GM12878 (cell line): ENCODE results near the gene DPP3. TPM values are rescaled to one million over a fixed set of nuclear protein-coding genes. Genes with fewer than 3 reads are reported as not detected.

Source experiments
- ATAC-seq: fragments of 200-7000 bp; cut with Tn5 transposase; 3 replicates; pipeline ENCODE4 v1.9.1; 2020; ENCODE audit warnings: mild to moderate bottlenecking, moderate library complexity
- BruUV-seq: library from RNA; stranded (reverse); fragments of 400-500 nt; replicated peaks from 2 replicates; lab custom pipeline; 2021; lab: Mats Ljungman, UMichigan
- CTCF ChIA-PET: fragments of 300-600 bp; sonication (Branson Sonifier 250); formaldehyde crosslinking; extraction: SDS; loops from one replicate; lab custom pipeline; 2021; ENCODE audit warnings: inconsistent platforms; lab: Yijun Ruan, JAX
- POLR2A ChIA-PET: fragments of 350-600 bp; formaldehyde crosslinking; extraction: SDS; loops from one replicate; lab custom pipeline; 2021; ENCODE audit warnings: inconsistent platforms; lab: Charles Lee
- RAD21 ChIA-PET: fragments of 300-600 bp; sonication (Branson Sonifier 250); formaldehyde crosslinking; loops from one replicate; lab custom pipeline; 2023; ENCODE audit warnings: antibody characterized with exemption; ENCODE audit not compliant: unreplicated experiment; lab: Charles Lee
- SMC1A ChIA-PET: fragments of 300-600 bp; sonication (Branson Sonifier 250); formaldehyde crosslinking; loops from one replicate; lab custom pipeline; 2023; ENCODE audit not compliant: unreplicated experiment, uncharacterized antibody; lab: Charles Lee
- DNase-seq: peaks from one replicate; pipeline ENCODE4 v3.0.0-alpha.2; 2011; ENCODE audit warnings: low read depth, low spot score
- FAIRE-seq: peaks from 3 replicates; lab custom pipeline; 2011; peaks lifted over from hg19 to GRCh38; lab: Jason Lieb, UNC
- H2AFZ ChIP-seq: 2 replicates; pipeline ENCODE4 v1.6.0; 2011; ENCODE audit warnings: low read depth, low read length, control low read depth; ENCODE audit not compliant: control insufficient read depth
- H3K27ac ChIP-seq: 2 replicates; pipeline ENCODE4 v1.5.1; 2011; ENCODE audit warnings: control low read depth; ENCODE audit not compliant: control insufficient read depth, insufficient read depth
- H3K27me3 ChIP-seq, 2 experiments: replicated peaks in 1 of 2; 2 replicates each; pipeline versions ENCODE4 v1.6.0 to v1.6.1; 2011; ENCODE audit warnings: low read length in 1 of 2; ENCODE audit not compliant: control insufficient read depth in 2 of 2, insufficient read depth in 2 of 2
- H3K36me3 ChIP-seq, 2 experiments: 2 replicates each; pipeline ENCODE4 v1.5.1; 2011; ENCODE audit warnings: low read length in 1 of 2; ENCODE audit not compliant: control insufficient read depth in 2 of 2, insufficient read depth in 2 of 2
- H3K4me1 ChIP-seq: 2 replicates; pipeline ENCODE4 v1.6.1; 2011; ENCODE audit warnings: mild to moderate bottlenecking, low read length, moderate library complexity, mixed read lengths; ENCODE audit not compliant: control insufficient read depth, insufficient read depth
- H3K4me2 ChIP-seq: 2 replicates; pipeline ENCODE4 v1.6.0; 2011; ENCODE audit warnings: control low read depth; ENCODE audit not compliant: control insufficient read depth, insufficient read depth
- H3K4me3 ChIP-seq: fragments of 200-600 bp; sonication (generic); 2 replicates; pipeline ENCODE4 v1.5.1; 2016
- H3K79me2 ChIP-seq: 2 replicates; pipeline ENCODE4 v1.6.0; 2011; ENCODE audit warnings: low read length; ENCODE audit not compliant: control insufficient read depth, insufficient read depth
- H3K9ac ChIP-seq: 2 replicates; pipeline ENCODE4 v1.8.0; 2011; ENCODE audit warnings: low read length, control low read depth, mixed read lengths; ENCODE audit not compliant: control insufficient read depth, insufficient read depth
- H3K9me3 ChIP-seq: replicated peaks from 3 replicates; pipeline ENCODE4 v1.5.1; 2011; ENCODE audit warnings: mild to moderate bottlenecking, low read length; ENCODE audit not compliant: control insufficient read depth, insufficient read depth
- H4K20me1 ChIP-seq: 2 replicates; pipeline ENCODE4 v1.6.0; 2011; ENCODE audit not compliant: control insufficient read depth, insufficient read depth
- BHLHE40 ChIP-seq, 2 experiments: fragments of 450-650 bp in 1 of 2; IDR thresholded peaks; 2 replicates each; pipeline ENCODE4 v1.6.1; 2011 to 2017; ENCODE audit warnings: low read depth in 2 of 2, borderline replicate concordance in 1 of 2, improper control_type of control experiment in 1 of 2, low read length in 1 of 2, mild to moderate bottlenecking in 1 of 2
- EZH2 ChIP-seq: IDR thresholded peaks from 2 replicates; pipeline ENCODE4 v1.6.1; 2012; ENCODE audit warnings: low read depth, mild to moderate bottlenecking, control low read depth, inconsistent platforms, low read length, borderline replicate concordance; ENCODE audit not compliant: control insufficient read depth
- IKZF2 ChIP-seq, 2 experiments: fragments of 450-650 bp; IDR thresholded peaks; 2 replicates each; pipeline ENCODE4 v1.6.1; 2017; ENCODE audit warnings: mild to moderate bottlenecking in 2 of 2, moderate library complexity in 2 of 2
- IRF4 ChIP-seq: IDR thresholded peaks from 2 replicates; pipeline ENCODE4 v1.6.1; 2011; ENCODE audit warnings: low read depth, low read length
- TCF12 ChIP-seq: IDR thresholded peaks from 2 replicates; pipeline ENCODE4 v1.6.1; 2011; ENCODE audit warnings: low read depth, mild to moderate bottlenecking, low read length
- ZNF24 ChIP-seq: fragments of 450-650 bp; IDR thresholded peaks from 2 replicates; pipeline ENCODE4 v1.6.1; 2017; ENCODE audit warnings: antibody characterized with exemption, mild to moderate bottlenecking
- WGBS: methylation state at CpG from one replicate; pipeline ENCODE4 v1.1.6; 2016; ENCODE audit warnings: low lambda C conversion rate; ENCODE audit not compliant: insufficient replicate concordance, insufficient coverage; ENCODE audit errors: missing lambda C conversion rate; 5-methylcytosine and 5-hydroxymethylcytosine counted together
- in situ Hi-C: fragments of 300-500 bp; cut with MboI; formaldehyde crosslinking; loops from 9 replicates; pipeline ENCODE4 v1.14.3; 2018; ENCODE audit warnings: mixed read lengths
- intact Hi-C: fragments of 100-400 bp; cut with micrococcal nuclease; formaldehyde crosslinking; loops from one replicate; pipeline ENCODE4 v1.14.2; 2022; ENCODE audit not compliant: unreplicated experiment
- polyA plus RNA-seq, 11 experiments: library from polyadenylated mRNA; depleted of rRNA in 4 of 11; unstranded in 6 of 11; stranded (reverse) in 5 of 11; fragments of >200 nt; fragmentation: Nextera tagmentation in 4 of 11; fragmentation: Illumina TruSeq in 1 of 11; extraction: Ambion mirVana in 4 of 11; extraction: Trizol in 1 of 11; gene quantifications; 1 replicate in 1 of 11; 2 replicates in 10 of 11; pipeline versions ENCODE4 v1.2.1 to v1.2.3, GENCODE V29; 2011 to 2016; ENCODE audit warnings: inconsistent platforms in 2 of 11, missing spikeins in 2 of 11, low read depth in 1 of 11
- total RNA-seq, 4 experiments: library from RNA; depleted of rRNA in 3 of 4; stranded (reverse); fragments of >200 nt in 3 of 4; fragmentation: Illumina TruSeq in 1 of 4; extraction: Trizol in 1 of 4; gene quantifications; 2 replicates each; pipeline versions ENCODE4 v1.2.1 to v1.2.3, GENCODE V29; 2013 to 2021
- TF ChIP-seq, protein P1 (sequence below): fragments of 450-650 bp; IDR thresholded peaks from 2 replicates; pipeline ENCODE4 v1.6.1; 2017; ENCODE audit warnings: mild to moderate bottlenecking, low read depth, inconsistent platforms; ENCODE audit not compliant: poor library complexity, severe bottlenecking
- TF ChIP-seq, protein P2 (sequence below): IDR thresholded peaks from 2 replicates; pipeline ENCODE4 v1.6.1; 2011; ENCODE audit warnings: low read depth, mild to moderate bottlenecking, low read length, moderate library complexity, borderline replicate concordance; ENCODE audit errors: extremely low read depth

The DPP3 gene
- total and polyA plus RNA-seq, 10 of the 15 experiments (the other 5 are each of a cell fraction or from before 2014, with no cell fraction given) = 6.0 to 117 (median 78.1) TPM

DNA sequence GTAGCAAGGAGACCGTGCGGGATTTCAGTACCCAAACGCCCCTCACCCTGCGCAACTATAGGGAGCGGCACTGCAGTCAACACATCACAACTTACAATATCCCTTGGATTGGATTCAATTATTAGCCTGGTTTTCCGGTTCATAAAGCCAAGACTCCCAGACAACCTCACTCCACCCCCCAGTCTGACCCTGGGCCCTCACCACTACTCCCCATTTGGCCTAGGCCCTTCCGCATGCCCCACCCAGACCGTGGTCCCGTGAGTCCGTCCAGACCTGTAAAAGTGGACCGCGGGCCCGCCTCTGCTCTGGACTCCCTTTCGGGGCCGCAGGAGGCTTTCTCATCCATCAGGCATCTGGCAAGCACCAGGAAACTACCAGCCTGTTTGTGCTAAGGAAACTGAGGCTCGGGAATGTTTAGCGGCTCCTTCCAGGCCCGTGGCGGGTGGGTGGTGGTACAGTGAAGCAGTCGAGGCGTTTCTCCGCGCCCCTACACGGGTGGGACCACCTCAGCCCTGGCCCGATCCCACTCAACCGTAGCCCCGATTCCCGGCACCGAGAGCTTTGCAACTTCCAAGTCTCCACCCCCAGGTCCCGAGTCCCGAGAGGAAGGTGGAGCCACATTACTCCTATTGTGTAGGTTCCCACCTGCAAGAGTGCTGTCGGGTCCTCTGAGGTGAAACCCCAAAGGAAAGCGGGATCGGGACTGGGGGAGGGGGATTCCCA is 679 bp upstream of the DPP3 start (continued):
- TF ChIP-seq BHLHE40 (IDR thresholded peaks at IDR 0.05; ENCODE audit: borderline replicate concordance in 1 of 2, low read depth in 2 of 2, low read length in 1 of 2) = peak in 1 of 2 experiments; percentile 8; a peak in 1 of 4 replicates
- 0 out of 2 replicates have a peak, but pooled peaks have one; percentile 7 for TF ChIP-seq ZNF24
- TF ChIP-seq, protein P1, sequence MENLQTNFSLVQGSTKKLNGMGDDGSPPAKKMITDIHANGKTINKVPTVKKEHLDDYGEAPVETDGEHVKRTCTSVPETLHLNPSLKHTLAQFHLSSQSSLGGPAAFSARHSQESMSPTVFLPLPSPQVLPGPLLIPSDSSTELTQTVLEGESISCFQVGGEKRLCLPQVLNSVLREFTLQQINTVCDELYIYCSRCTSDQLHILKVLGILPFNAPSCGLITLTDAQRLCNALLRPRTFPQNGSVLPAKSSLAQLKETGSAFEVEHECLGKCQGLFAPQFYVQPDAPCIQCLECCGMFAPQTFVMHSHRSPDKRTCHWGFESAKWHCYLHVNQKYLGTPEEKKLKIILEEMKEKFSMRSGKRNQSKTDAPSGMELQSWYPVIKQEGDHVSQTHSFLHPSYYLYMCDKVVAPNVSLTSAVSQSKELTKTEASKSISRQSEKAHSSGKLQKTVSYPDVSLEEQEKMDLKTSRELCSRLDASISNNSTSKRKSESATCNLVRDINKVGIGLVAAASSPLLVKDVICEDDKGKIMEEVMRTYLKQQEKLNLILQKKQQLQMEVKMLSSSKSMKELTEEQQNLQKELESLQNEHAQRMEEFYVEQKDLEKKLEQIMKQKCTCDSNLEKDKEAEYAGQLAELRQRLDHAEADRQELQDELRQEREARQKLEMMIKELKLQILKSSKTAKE = no peak
- TF ChIP-seq, protein P2, sequence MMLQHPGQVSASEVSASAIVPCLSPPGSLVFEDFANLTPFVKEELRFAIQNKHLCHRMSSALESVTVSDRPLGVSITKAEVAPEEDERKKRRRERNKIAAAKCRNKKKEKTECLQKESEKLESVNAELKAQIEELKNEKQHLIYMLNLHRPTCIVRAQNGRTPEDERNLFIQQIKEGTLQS = no peak
- TF ChIP-seq IRF4 = peak; percentile 12; the same call in 1 of the 2 replicates
- peak in 1 of 2 experiments; percentile 37; a peak in 1 of 4 replicates for TF ChIP-seq IKZF2 (IDR thresholded peaks at IDR 0.05)
- no peak for TF ChIP-seq TCF12

DNA sequence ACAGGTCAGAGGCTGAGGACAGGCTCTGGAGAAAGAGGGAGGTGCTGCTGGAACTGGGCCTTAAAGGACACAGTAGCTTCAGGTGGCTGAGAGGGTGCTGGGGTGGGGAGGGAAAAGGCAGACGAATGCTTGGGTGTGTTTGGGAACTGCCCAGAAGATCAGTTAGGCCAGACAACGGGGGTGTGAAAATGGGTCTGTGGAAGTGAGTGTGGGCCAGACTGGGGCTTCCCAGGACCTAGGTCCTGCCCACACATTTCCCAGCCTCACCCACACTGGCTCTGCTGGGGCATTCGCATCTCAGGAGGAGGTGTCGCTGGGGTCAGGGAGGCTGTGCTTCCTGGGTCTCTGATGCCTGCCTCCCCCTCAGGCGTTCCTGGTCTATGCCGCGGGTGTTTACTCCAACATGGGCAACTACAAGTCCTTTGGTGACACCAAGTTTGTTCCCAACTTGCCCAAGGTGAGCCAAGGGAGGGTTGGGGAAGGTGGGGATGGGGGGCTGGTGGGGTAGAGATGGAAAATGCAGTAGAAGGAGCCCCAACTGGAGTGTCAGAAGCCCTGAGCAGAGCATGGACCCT is 4.7 kb downstream of the DPP3 start:
- H3K4me1 ChIP-seq = peaks cover 6% of the 10 kb centered on the region
- H4K20me1 ChIP-seq = no peaks in the 10 kb centered on the region
- peaks cover 13% of the 10 kb centered on the region for H3K79me2 ChIP-seq
- in situ Hi-C loops = no loop called here
- FAIRE-seq (no peak), ATAC-seq (no peak), DNase-seq (no peak)
- H3K4me3 ChIP-seq = no peak overlapping the region
- ChIA-PET CTCF (interaction anchor here (0.6 to 1.8 kb wide), 4 partner anchors 19 to 194 kb away, joined by 3 to 7 read pairs (median 4); partner anchors contain the start of gene PELI3), RAD21 (interaction anchor here (1.2 to 1.4 kb wide), 2 partner anchors 76 to 194 kb away, joined by 3 read pairs; no protein-coding TSS in a partner anchor), POLR2A (interaction anchor here (1.1 kb wide), 1 partner anchor 25 kb away, joined by 3 read pairs; no protein-coding TSS in a partner anchor), SMC1A (interaction anchor here (1.8 kb wide), 1 partner anchor 96 kb away, joined by 4 read pairs; no protein-coding TSS in a partner anchor)
- peaks cover 13 to 14% of the 10 kb centered on the region in 2 experiments; a peak in 3 of 4 replicates for H3K36me3 ChIP-seq
- intact Hi-C loops = no loop called here
- no peaks in the 10 kb centered on the region for H3K9me3 ChIP-seq
- no peaks in the 10 kb centered on the region for H3K27me3 ChIP-seq
- no peak overlapping the region for H3K4me2 ChIP-seq
- BruUV-seq = no TSS peak
- TF ChIP-seq EZH2 = no peak
- 69% methylated on average over 7 of the region's 7 CpGs for WGBS
- no peak overlapping the region for H3K9ac ChIP-seq
- H2AFZ ChIP-seq = no peak overlapping the region
- no peak overlapping the region for H3K27ac ChIP-seq
